HG03135 (cell line): ENCODE measurements around the gene FTO.

ENCODE experiments used
- ATAC-seq: cut with Tn5 transposase; IDR thresholded peaks from one replicate; pipeline ENCODE4 v1.9.1; 2021; ENCODE audit warnings: mild to moderate bottlenecking, moderate library complexity; ENCODE audit not compliant: unreplicated experiment

Gene FTO

DNA sequence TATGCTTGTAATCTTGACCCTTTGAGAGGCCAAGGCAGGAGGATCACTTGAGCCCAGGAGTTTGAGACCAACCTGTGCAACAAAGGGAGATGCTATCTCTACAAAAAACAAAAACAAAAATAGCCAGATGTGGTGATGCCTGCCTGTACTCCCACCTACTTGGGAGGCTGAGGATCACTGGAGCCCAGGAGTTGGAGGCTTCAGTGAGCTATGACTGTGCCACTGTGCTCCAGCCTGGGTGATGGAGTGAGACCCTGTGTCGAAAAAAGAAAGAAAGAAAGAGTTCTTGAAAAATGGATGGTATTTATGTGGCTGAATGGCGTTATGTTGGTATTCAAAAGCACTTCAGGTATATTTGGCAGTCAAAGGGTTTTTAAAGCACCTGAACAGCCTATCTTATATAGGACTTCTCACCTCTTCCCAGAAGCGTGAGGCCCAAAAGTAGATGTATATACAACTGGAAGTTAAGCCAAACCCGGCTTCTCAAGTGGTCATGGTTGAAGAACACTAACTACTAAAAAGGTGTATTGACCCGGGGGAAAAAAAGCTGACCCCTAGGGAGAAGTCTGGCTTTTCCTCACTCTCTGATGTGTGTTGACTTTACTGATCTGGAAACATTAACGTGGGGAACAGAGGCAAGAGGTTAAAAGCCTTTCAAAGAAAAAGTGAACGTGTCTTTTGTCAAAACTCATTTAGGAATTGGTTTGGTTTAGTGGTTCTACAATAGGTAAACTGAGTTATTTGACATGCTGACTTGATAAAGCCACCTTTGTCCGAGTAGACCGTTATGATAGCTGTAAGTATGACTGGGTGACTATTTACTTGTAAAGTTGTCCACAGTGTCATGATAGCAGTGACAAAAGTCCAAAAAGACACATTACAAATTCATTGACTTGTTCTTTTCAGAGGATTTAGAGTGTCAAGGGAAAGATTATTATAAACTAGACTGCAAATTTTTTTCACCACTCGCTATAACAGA, 399.2 kb downstream of the FTO start:
- no peak for ATAC-seq

DNA sequence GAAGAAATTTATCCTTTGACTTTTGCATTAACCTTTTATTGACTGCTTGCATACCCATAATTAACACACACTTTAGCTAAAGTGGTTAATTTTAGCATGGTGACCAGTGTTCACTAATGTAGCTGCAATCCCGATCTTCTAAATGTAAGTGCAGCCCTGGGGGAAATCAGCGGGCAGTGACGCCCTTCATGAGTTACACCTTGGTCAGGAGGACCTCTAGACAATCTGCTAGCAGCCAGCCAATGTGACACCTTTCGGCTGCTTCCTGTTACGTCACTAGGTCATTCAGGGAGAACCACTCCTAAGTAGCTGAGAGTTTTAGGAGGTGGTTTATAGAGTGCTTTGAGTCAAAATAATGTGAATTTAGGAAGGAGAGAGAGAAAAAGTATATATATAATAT, 402.1 kb downstream of the FTO start:
- no peak for ATAC-seq

DNA sequence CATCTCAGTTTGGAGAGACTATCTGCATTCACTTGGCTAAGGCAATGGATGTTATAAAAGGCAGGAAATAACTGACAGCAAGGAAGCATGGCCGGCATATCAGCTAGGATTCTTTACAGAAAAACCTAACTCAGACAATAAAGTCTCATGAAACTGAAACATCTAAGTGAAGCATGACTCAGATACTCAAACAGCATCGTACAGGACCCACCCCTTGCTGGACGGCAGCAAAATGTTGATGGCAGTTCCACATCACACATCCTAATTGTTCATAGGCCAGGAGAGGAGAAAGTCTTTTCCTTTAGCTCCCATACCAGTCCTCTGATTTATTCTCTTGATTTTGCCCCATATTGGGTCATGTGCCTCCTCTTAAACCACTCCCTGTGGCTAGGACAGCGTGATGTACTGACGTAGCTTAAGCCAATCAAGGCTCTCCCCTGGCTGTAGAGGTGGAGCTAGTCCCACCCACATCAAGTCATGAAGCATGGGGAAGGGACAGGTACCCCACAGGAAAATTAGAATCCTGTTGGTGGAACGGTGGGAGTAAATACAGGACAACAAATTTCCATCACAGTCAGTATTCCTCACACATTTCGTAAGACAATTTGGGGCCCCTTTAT, 403.7 kb downstream of the FTO start:
- no peak for ATAC-seq

DNA sequence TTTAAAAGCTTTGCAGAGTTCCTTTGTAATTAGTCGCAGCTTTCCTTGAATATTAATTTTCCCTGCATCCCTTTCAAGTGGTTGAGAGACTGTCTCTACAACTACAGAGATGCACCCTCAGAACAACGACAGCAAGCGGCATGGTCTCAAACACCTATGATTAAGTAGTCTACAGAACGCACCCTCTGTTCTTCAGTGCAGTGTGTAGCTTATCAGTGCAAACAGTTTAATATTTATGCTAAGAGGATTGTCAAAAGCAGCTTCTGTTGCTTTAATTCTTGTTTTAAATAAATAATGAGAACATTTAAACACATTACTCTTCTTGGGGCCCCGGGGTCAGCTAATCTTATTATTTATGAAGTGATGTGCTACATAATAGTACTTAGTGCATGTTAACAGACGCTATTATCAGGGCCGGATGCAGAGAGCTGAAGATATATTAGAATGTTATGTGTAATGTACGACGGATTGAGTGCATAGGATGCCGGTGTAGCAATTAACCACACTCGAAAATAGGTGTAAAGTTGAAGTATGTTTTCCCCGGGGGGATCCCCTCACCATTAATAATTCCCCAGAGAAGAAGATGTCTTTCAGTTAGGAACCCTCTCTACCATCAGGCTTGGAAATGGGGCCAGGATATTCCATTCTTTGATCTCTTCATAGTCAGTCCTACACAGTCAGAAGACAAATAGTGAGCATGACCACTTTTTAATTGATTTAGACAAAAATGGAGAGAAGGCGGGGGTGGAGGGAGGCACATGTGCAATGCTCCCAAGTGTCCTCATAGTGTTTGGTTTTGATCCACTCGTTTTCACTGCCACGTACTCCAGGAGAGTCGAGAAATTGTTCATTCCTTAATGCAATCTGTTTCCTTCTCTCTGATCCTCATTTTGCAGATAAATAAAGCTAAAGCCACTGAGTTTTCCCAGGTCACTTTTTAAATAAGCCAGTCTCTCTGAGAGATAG, 406.3 kb downstream of the FTO start:
- no peak for ATAC-seq

DNA sequence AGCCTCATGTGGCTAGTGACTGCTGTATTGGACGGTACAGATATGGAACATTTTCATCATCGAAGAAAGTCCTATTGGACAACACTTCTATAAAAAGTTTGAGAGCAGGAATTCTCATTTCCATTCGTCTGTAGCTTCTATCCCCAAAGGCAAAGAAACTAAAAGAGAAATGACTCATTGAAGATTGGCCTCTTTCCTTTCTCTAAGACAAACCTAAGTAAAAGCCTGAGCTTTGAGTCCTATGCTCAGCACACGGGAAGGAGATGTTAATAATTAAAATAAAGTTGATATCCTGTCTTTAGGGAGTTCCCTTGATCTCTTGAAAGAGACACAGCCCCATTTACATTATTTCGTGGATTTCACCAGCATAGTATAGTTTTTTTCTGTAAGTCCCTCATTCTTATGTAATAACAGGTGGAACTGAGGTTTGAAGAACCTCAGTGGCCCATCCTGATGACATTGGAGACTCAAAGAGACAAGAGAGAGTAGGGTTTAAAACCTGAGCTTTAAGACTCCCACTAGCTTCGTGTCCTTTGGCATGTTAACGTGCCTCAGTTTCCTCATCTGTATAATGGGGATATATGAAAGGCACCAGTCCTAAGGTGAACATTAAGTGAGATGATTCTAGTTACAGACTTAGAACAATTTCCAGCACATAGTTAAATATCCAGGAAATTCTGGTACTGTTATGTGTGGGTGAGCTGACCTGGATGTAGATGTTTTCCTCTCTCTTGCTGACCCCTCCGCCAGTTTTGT, 408.7 kb downstream of the FTO start:
- no peak for ATAC-seq

DNA sequence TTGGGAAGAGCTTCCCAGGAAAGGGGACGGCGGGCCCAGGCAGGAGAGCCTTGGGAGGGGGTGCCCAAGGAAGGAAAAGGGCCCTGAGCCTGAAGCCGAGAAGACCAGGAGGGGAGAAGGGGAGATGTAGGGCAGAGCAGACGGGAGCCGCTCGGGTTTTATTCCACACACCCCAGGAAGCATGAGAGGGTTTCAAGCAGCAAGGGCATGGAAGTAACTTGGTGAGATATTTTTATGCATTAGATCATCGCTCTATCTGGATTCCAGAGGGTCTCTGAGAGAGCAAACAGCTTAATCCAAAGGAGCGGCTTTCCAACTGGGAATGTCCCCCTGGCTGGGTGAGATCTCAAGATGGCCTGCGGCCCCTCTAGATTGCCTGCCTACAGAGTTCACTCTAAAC, 411.6 kb downstream of the FTO start:
- ATAC-seq: no peak

DNA sequence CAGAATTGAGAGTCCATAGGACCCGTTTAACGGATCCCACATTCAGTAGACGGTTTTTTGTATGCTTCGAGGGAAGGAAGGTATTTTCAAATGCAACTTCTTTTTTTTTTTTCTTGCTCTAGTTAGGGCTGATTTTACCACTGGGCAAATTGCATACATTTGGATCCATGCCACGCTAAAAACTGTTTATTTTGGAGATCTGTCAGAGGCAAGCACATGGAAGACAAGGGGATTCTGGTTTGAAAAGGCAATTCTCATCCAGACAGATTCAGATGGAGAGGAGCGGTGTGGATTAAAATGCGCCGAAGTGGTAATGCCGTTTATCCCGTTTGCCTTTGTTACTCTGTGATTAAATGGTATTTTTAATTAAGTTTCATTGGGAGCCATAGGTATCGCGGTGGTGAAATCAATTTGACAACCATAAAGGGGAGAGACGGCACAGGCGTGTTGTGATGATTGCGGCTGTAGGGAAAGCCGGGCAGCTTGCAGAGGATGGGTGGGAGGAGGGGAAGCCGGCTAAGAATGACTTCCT, 412.2 kb downstream of the FTO start:
- no peak for ATAC-seq

DNA sequence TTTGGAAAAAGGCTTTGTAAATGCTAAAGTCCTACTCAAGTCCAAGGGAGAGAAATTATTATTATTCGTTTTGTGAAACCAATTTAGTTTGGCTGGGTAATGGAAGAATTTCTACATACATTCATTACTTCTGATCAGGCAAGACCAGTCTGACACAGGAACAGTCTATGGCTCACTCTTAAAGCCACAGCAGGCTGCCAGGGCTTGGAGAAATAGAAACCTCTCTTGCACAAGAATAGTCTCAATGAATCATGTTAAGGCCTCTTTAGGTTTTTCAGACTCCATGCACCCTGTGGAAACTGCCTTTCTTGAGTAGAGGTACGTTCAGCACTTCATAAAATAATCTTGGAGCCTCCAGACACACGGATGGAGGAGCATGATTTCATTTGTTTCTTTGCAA, 414.9 kb downstream of the FTO start:
- no peak for ATAC-seq

DNA sequence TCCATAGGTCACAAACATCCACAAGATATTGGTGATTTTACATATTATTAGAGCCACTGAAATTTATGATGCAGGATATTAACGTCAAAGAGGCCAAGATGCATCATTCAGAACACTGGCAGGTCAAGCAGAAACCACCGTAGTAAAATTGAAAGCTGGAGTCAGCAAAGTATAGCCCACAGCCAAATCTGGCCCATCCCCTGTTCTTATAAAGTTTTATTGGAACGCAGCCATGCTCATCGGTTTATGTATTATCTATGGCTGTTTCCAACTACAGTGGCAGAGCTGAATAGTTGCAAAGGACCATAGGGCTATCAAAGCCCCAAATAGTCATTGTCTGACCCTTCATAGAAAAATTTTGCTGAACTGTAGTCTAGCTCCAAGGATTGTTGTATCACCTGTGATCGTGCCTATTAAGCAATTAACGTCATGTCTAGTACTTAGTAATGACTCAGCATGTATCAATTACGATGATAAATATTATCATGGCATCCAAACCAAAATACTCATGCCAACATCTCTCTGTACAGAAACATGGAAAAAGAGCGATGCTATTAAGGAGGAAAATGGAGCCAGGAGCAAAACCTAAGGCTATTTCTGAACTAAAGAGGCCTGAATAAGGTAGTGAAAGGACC, 417.0 kb downstream of the FTO start:
- ATAC-seq: no peak

DNA sequence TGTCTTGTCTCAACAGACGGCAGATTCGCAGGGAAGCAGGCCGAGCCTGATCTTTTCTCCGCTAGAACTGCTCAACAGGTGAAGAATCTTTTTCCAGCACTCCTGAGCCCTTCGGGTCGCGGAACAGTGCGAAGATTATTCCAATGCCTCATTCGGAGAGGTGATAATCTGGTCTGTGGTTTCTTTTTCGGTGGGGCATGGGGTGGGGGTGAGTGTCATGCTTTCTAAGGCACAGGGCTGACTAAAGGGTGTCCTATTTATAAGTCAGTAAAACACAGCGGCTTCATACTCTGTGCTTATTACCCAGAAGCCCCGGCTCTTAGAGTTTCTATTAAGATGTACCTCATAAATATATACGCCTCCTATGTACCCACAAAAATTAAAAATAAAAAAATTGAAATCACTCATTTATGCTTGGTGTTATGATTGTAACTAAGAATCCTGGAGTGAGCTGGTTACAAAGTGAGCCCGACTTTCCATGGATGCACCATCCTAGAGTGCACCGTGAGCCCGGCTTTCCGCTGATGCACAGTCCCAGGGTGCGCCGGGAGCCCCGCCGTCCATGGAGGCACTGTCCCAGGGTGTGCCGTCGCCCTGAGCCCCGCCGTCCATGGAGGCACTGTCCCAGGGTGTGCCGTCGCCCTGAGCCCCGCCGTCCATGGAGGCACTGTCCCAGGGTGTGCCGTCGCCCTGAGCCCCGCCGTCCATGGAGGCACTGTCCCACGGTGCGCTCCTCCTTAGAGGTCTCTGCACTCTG, 417.8 kb downstream of the FTO start:
- no peak for ATAC-seq

DNA sequence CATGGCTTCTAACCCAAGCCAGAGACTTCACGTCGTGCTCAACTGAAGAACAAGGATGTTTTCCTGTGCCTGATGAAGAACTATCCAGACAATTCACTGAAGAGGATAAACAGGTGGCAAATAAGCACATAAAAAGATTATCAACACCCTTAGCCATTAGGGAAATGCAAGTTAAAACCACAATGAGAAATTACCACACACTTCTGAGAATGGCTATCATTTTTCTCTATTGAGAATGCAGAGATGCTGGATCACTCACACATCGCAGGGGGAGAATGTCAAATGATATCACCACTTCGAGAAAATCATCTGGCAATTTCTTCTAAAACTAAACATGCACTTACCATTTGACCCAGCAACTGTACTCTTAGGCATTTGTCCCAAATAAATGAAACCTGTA, 419.8 kb downstream of the FTO start:
- ATAC-seq: no peak

DNA sequence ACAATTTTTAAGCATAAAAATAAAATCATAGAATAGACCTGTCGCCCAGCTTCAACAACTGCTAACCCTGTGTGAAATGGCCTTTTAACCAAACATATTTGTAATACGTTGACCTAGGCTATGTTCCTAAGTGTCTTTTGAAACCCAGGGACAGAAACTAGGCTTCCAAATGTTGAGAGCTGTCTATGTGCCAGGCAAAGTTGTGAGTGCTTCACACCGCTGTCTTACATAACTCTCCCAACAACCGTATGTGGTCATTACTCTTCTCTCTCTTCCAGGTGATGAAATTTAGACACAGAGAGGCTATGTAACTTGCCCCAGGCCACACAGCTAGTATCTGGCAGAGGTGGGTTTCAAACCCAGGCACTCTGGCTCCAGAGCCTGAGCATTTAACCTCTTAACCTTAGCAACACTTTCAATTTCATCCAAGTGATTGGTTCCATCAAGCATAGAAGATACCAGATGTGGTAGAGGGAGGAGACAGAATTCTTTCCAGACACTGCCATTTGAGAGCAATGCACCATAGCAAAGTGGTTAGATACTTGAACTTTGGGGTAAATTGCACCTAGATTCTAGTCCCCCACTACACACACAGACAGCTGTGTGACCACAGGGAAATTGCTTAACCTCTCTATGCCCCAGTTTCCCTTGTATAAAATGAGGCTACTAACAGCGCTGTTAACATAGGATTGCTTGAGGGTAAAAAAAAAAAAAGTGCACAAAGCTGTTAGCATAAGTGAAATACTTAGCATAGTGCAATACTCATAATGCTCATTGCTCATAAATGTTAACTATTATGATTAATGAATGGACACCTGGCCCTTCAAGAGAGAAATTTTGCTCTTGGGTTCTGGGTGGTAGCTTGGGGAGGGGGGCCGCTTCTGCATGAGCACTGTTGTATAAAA, 422.0 kb downstream of the FTO start:
- ATAC-seq: no peak

DNA sequence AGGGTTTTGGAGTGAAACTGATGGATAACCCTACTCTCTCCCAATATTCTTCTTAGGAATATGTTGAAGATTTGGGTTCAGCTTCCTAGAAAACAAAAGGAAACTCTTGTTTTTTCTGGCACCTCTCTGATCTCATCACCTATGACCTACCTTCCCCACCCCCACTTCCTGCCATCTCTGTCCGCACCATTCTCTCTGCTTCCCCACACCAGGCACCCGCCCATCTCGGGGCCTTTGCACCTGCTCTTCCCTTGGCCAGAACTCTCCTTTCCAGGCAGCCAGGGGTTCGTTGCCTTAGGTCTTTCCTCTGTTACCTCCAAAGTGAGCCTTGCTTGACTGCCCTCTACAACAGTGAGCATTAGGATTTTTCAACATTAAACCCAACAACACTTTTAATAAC, 423.0 kb downstream of the FTO start:
- ATAC-seq: no peak

DNA sequence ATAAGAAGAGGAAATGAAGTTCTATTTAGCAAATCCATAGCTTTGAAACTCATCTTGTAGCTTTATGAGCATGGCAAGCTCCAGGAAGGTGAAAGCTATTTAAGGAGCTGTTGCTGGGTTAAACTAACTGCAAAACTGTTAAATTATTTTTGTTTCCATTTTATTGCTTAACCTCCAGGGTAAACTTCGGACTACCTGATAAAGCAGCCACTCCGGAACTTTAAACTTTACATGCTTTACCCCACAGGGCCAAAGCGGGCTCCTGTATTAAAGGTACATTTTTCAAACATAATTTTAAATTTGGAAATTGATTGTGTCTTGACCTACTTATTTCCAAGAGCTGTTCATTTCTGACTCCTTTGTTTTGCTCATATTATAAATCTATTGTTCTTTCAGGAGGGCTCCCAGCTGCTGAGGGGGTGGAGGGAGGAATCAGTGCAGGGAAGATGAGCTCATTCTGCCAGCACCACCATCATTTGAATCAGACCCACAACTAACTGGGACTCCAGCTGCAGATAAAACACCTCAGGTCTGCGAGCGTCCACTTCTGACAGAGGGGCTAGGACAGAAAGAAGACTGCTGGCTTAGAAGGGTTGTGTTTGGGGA, 424.8 kb downstream of the FTO start:
- no peak for ATAC-seq

DNA sequence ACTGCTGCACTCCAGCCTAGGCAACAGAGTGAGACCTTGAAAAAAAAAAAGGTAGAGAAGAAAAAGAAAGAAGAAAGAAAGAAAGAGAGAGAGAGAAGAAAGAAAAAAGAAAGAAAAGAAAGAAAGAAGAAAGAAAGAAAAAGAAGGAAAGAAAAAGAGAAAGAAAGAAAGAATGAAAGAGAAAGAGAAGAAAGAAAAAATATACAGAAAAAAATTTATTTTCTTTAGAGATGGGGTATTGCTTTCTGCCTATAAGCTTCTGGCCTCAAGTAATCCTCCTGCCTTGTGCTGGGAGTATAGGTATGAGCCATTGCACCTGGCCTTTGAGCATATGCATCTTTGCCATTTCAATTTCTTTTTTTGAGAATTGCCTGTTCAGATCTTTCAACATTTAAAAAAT, 425.9 kb downstream of the FTO start:
- no peak for ATAC-seq

DNA sequence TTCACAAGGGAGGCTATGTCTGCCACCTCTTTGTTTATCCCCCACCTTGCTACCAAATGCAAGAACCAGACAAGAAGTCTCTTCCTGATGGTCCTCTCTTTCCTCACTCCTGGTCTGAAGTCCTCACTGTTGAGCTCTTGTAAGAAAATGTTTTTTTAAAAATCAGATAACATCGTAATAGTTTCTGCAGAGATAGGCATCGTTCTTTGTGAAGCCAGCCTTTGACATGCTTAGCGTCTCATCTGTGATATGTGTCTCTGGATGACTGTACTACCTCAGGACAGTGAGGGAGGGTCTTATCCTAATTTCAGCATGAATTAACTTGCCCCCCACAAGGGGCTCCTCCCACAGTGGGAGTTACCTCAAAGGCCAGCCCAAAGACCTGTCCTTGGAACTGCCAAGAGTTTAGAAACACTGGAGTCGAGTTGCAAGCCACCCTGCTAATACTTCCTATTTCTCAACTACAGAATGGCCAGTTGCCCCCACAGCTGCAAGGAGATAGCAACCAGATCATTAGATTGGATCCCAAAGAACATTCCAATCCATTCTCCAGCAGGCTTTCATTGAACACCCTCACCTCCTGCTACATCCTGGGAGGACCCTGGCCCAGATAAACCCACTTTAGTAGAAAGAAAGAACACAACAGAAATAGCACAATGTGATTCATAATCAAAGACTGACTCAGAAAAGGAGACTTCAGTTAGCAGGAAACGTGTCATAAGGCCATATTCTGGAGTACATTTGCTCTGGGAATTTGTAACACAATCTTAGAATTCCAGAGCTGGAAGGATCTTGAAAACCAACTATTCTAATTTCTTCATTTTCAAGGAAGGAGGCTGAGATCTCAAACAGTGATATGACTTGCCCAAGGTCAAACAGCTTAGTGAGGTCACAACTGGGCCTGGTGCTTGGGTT, 431.7 kb downstream of the FTO start:
- no peak for ATAC-seq

DNA sequence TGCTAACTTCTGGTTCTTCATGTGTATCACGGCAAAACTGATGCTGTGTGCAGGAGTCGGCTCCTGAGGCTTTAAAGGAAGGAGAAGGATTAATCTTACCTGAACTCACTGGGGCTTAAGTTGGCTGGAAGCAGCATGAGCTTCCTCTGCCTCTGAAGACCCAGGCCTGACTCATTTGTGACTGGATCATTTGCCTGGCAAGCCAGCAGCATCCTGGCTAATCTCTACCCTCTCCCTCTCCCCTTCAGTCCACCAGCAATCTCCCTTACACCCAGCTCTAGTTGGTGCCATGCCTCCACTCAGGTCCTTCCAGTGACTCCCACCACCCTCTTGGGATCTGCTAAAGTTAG, 432.3 kb downstream of the FTO start:
- no peak for ATAC-seq
